Stimulated activated CD4-positive, alpha-beta T cell treated with anti-CD3 and anti-CD28 coated beads, TNF-alpha, amount 100 ng/mL, for 24 hours (primary cell): ENCODE results near the gene ISCU.
"Not testable (repeated sequence)": the region's sequence is repeated elsewhere in the genome, so short reads cannot be mapped to it uniquely, and the experiment has no call there.

Experiments
- DNase-seq, 3 experiments: peaks; one replicate each; pipeline ENCODE4 v3.0.0-alpha.2; 2020; ENCODE audit warnings: low read depth in 3 of 3

Gene ISCU

GRCh38 chr12:108618079-108618952, 55.9 kb downstream of the ISCU start:
- peak; percentile 58 to 73 (median 62) for DNase-seq

GRCh38 chr12:108618953-108619274, 56.5 kb downstream of the ISCU start:
- DNase-seq = not testable (repeated sequence)
